AG08396 (cell line): ENCODE measurements around the gene CASKIN1.
A peak's percentile ranks its signal among the peaks of the same experiment; 100 is the strongest.

Experiments
- DNase-seq: peaks from one replicate; pipeline ENCODE4 v3.0.0; 2012; ENCODE audit warnings: low spot score, mixed read lengths

Gene CASKIN1

GRCh38 chr16:2233046-2233775, 36.8 kb upstream of the CASKIN1 start:
- no peak for DNase-seq

- DNase-seq = no peak
Observed at GRCh38 chr16:2232094-2232990, 35.9 kb upstream of the CASKIN1 start.

GRCh38 chr16:2231016-2231931, 34.9 kb upstream of the CASKIN1 start:
- DNase-seq = no peak

GRCh38 chr16:2230376-2230775, 34.0 kb upstream of the CASKIN1 start:
- no peak for DNase-seq

DNA sequence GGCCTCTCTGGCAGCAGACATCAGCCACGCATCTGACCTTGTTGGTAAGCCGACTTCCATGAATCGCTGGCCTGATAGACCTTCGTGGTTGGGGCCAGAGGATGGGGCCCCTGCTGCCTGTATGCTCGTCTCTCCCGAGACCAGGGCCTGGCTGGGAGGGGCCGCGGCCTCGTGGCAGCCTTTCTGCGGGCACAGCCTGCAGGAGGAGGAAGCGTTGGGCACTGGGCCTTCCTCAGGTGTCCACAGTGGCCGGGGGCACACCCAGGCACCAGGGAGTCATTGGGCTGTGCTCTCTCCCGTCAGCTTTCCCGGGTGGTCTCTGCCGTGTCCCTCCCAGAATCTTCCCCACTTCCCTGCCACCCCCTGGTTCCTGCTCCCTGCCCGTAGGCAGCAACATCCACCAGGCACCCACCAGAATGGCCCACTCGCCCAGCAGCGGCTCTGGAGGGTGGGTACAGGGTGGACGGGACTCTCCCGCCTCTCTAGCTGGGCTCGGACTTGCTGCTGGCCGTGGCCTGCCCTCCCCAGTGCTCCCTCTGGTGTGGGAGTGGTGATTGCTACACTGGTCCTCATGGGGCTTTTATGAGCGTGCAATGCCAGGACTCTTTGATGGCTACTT, 33.3 kb upstream of the CASKIN1 start:
- DNase-seq = no peak

GRCh38 chr16:2229091-2229490, 32.7 kb upstream of the CASKIN1 start:
- DNase-seq = no peak

- no peak for DNase-seq
Observed at GRCh38 chr16:2228161-2228824, 31.9 kb upstream of the CASKIN1 start.

DNA sequence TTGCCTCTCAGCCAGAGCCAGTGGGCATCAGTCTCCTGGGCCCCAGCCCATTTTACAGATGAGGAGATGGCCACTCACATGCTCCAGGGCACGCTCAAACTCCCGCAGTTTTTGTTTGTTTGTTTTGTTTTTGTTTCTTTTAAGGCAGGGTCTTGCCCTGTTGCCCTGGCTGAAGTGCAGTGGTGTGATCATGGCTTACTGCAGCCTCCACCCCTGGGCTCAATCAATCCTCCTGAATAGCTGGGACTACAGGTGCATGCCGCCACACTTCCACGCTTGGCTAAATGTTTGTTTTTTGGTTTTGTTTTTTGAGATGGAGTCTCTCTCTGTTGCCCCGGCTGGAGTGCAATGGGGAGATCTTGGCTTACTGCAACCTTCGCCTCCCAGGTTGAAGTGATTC, 30.5 kb upstream of the CASKIN1 start:
- no peak for DNase-seq

- DNase-seq = peak; percentile 53
Observed at GRCh38 chr16:2226245-2226793, 29.9 kb upstream of the CASKIN1 start.

DNA sequence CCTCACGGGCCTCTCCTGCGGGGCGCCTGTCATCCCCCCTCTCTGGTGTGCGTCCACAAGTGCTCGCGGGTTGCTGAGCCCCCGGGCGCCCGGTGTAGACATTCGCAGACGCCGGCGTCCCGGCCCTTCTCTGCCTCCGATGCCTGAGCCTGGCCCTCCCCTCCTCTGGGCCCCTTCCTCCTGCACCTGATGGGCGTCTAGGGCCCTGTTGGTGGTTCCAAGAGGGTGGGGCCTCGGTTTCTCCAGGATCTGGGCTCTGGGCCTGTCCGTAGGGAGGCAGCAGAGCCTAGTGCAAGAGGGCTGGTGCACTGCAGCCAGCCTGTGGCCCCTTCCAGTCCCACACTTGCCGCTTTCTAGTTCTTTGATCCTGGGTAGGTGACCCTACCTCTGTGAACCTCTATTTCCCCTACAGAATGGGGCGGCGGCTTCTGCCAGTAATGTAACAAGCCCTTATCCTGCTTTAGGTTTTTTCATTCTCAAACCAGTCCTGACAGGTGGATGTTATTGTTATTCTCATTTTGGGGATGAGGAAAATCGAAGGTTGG, 27.6 kb upstream of the CASKIN1 start:
- peak; percentile 81 for DNase-seq

- peak; percentile 100 for DNase-seq
Observed at GRCh38 chr16:2223221-2223941, 27.0 kb upstream of the CASKIN1 start, which contains the start of gene E4F1. Gene E4F1, plus strand, starts transcription at chr16:2223591. Its CDS starts 23 bp downstream, at chr16:2223614.

GRCh38 chr16:2216330-2216729, 19.9 kb upstream of the CASKIN1 start:
- DNase-seq = no peak

- DNase-seq = no peak
Observed at GRCh38 chr16:2214719-2214968, 18.2 kb upstream of the CASKIN1 start, which contains the start of gene PGP. Gene PGP, minus strand, starts transcription at chr16:2214840. Its CDS starts 63 bp downstream, at chr16:2214777.

DNA sequence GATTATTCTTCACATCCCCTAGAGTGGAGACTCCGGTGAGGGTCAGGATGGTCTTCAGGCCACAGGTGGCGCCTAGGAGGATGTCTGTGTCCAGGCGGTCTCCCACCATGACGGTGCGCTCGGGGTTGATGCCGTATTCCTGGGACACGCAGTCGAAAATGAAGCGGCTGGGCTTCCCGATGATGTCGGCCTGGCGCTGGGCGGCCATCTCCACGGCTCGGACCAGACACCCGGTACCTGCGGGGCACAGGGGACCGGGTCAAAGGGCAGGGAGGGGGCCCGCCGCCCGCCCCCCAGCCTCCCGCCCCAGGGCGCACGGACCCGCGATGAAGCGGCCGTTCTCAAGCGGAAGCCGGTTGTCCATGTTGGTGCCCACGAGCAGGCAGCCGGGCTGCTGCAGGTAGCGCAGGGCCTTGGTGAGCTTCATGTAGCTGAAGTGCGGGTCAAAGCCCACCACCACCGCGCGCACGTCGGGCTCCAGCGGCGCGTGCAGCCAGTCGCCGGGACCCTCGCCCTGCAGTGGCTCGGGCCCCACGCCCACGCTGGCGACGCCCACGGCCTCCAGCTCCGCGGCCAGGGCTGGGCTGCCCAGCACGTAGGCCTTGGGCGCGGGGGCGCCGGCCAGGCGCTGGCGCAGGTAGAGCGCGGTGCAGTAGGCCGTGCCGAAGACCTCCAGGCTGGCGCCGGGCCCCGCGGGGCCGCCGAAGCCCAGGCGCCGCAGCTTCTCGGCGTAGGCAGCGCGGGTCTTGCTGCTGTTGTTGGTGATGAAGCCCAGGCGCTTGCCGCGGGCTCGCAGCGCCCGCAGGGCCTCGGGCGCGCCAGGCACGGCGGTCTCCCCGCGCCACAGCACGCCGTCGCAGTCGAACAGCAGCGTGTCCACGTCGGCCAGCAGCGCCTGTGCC, 17.7 kb upstream of the CASKIN1 start:
- DNase-seq = no peak

- DNase-seq = no peak
Observed at GRCh38 chr16:2212362-2213324, 16.2 kb upstream of the CASKIN1 start.

GRCh38 chr16:2211923-2212347, 15.5 kb upstream of the CASKIN1 start:
- DNase-seq = no peak
